Right ventricle myocardium inferior (tissue), 1 donor: ENCODE measurements around the gene SAMD4A. TPM values are rescaled to one million over a fixed set of nuclear protein-coding genes. Genes with fewer than 3 reads are reported as not detected.
"Not testable (repeated sequence)": the region's sequence is repeated elsewhere in the genome, so short reads cannot be mapped to it uniquely, and the experiment has no call there.

Source experiments
- ATAC-seq: fragments of 200-7000 bp; cut with Tn5 transposase; one replicate; pipeline ENCODE4 v1.9.1; 2020; ENCODE audit warnings: mild to moderate bottlenecking, moderate library complexity
- DNase-seq: peaks from one replicate; pipeline ENCODE4 v3.0.0; 2021; ENCODE audit errors: missing footprints
- intact Hi-C: fragments of 100-400 bp; cut with DNase I; formaldehyde crosslinking; loops from one replicate; pipeline ENCODE4 v1.11.0; 2022
- total RNA-seq: library from RNA; stranded (reverse); fragmentation: NEBNext Ultra II Directional; extraction: Animal tissue kit (Norgen Biotek cat#: 25700); gene quantifications from one replicate; pipeline ENCODE4 v1.2.1, GENCODE V29; 2021
- donor health status: DM: no; HTN: yes; CAD: no; lungs with severe emphysema.

SAMD4A gene
- total RNA-seq, 1 donor from 2014 or later: 128 TPM

DNA sequence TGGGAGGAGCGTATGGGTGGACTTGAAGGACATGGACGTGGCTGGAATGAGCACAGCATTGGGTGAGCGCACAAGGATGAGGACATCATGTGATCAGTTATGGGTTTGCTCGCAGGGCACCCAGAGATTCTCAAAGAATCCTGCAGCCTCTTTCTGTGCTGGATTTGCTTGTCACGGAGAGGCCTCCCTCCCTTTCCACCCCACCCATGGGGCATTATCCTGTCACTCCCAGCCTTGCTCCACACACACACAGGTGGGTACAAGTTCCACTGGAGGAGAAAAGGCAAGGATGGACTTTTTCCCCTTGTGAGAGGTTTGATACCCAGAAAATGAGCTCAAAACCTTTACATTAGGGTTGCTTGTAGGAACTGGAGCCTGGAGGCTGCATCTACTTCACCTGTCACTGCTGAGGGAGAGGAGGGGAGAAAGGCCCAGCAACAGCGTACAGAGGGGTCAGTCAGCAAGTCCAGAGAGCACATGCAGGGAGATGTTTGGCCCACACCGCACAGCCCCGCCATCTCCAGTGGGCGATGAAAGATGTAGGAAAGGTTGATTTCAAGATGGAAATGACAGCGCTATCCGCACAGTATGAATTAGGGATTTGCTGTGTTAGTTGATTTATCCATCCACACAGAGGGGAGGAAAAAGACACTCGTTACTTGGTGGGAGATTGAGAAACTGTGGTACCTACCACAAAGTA lies 223.0 kb downstream of the SAMD4A start:
- DNase-seq: no peak
- ATAC-seq: no peak
- intact Hi-C loops: no loop called here

DNA sequence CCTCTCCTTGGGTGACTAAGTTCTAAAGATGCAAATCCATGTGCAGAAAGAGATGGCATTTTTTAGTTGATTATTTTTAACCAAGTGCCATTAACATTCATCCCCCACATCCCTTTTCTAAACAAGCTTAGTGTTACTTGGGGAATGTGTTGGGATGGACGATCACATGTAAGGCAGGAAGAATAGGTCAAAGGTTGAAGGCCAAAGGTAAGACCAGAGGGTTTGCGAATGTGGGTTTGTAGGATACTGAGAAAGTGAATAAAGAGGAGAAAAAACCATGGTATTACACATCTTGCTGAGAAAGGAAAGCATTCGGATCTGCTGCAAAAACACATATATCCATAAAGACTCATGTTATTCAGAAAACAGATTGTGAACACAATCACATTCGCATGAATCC lies 224.1 kb downstream of the SAMD4A start:
- intact Hi-C loops: no loop called here
- ATAC-seq: no peak
- DNase-seq: no peak

DNA sequence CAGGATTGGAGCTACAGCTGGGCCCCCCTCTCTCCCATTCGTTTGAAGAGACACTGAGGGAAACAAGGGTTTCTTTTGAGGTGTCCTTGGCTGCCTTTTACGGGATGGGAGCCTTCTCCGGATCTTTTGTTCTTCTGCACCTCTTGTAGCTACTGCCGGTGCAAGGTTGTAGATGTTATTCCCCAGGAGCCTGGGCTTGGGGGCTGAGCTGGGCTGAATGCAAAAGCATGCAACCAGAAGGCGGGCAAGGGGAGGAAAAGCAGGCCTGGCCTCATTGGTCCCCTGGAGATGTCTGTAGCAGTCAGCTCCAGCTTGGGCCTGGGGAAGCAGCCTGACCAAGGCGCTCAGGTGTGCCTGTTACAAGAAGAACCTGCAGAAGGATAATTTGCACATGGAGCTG lies 225.4 kb downstream of the SAMD4A start:
- ATAC-seq (no peak), DNase-seq (no peak)
- intact Hi-C loops: no loop called here

GRCh38 chr14:54794159-54794558 lies 227.2 kb downstream of the SAMD4A start:
- DNase-seq: no peak
- intact Hi-C loops: no loop called here
- no peak for ATAC-seq

DNA sequence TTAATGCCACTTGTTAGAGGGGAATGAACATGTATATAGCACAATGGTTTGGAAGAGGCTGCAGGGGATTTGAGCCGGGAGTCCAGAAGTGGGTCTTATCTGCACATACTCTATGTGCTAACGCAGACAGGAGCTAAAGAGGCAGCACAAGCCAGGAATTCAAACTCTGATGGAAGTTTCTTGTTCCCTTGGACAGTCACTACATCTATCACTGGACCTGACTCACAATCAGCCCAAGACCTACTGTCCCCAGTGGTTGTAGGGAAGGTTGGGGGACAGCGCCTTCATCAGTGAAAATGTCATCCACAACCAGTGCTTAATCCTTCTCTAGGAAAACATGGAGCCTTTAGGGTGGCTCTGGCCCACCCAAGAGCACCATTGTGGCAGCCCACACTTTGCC lies 227.9 kb downstream of the SAMD4A start:
- intact Hi-C loops: no loop called here
- DNase-seq (no peak), ATAC-seq (no peak)

GRCh38 chr14:54796961-54797360 lies 230.0 kb downstream of the SAMD4A start:
- DNase-seq (no peak), ATAC-seq (no peak)
- intact Hi-C loops: no loop called here

- intact Hi-C loops: no loop called here
- DNase-seq (no peak), ATAC-seq (no peak)
These were observed 230.6 kb downstream of the SAMD4A start for GRCh38 chr14:54797556-54797955.

- DNase-seq (no peak), ATAC-seq (no peak)
- intact Hi-C loops: no loop called here
These were observed 231.1 kb downstream of the SAMD4A start for GRCh38 chr14:54797986-54798385.

DNA sequence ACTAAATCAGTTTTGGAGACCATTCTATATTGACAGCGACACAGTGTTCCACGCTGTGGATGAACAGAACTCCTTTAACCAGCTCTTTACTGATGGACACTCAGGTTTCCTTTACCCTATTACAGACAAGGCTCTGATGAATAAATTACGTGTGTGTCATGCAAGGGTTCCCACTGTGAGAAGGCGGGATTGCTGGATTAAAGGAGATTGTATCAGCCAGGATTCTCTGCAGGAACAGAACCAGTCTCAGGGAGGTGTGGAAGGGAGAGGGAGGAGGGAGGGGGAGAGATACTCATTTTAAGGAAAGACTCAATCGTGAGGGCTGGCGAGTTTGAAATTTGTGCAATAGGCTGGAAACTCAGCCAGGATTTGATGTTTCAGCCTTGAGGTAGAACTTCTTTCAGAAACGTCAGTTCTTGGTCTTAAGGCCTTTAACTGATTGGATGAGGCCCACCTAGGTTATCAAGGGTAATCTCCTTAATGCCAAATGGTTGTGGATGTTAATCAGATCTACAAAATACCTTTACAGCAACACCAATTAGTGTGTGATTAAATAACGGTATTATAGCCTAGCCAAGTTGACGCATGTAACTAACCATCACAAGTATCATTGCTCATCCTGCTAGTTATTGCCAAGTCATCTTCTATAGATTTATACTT lies 231.7 kb downstream of the SAMD4A start:
- ATAC-seq: no peak
- intact Hi-C loops: no loop called here
- DNase-seq: no peak

- DNase-seq, ATAC-seq: not testable (repeated sequence)
- intact Hi-C loops: loop anchor here (10.0 kb wide), 1 partner anchor 93 kb away; no protein-coding TSS in a partner anchor
These were observed 234.6 kb downstream of the SAMD4A start for GRCh38 chr14:54801482-54801881.

GRCh38 chr14:54803396-54803795 lies 236.5 kb downstream of the SAMD4A start:
- intact Hi-C loops: loop anchor here (10.0 kb wide), 1 partner anchor 91 kb away; no protein-coding TSS in a partner anchor
- ATAC-seq (no peak), DNase-seq (no peak)

DNA sequence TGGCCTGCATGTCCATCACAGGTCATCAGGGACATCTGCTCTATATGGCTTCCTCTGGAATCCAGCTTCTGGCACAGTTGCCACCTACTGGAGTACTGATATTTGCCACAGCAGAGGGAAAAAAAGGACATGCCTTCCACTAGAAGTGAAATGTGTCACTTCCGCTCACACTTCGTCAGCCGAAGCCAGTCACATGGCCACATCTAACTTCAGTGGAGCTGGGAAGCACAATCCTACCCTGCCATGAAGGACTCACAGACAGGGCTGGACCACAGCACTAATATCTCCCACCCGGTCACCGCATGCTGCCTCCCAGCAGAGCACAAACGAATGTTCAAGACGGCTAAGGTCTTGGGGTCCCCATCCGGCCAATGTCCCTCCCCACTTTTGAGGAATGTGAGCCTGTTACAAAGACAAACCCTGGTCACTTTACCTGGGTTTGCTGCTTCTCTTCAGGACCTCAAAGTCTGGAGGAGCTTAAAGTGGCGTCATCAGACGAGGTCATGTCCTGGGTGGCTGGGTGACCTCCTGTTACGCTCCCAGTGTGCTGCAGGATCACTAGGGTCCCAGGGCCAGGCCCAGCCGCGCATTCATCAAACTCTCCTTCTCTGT lies 237.1 kb downstream of the SAMD4A start:
- no peak for ATAC-seq
- DNase-seq: no peak
- intact Hi-C loops: loop anchor here (2.0 to 10.0 kb wide), 2 partner anchors 31 to 91 kb away; no protein-coding TSS in a partner anchor

DNA sequence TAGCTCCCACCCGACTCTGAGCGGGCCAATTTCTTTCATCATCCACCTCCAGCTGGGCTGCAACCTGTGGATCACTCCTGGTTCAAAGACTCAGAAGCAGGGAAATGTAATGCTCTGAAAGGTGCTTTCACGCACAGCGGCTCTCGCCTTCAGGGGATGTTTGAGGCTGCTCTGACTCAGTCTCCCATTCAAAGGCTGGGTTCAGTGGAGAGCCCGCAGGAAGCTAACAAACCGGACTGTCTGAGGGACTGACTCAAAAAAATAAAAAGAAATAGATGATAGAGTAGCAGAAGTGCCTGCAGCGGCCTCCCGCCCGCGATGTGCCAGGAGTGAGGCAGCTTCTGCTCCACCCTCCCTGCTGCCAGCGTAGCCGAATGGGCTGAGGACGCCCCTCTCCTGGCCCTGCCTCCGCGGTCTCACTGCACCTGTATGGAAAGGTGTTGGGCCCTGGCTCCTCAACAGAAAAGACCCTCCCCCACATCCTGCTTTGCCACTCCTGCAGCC lies 237.7 kb downstream of the SAMD4A start:
- intact Hi-C loops: loop anchor here (2.0 to 10.0 kb wide), 2 partner anchors 32 to 90 kb away; no protein-coding TSS in a partner anchor
- ATAC-seq (no peak), DNase-seq (no peak)

- no peak for DNase-seq
These were observed 238.1 kb downstream of the SAMD4A start for GRCh38 chr14:54805070-54805444.

GRCh38 chr14:54805445-54806322 lies 238.8 kb downstream of the SAMD4A start:
- ATAC-seq (peak; percentile 92), DNase-seq (peak; percentile 89)
- intact Hi-C loops: loop anchor here (1.0 to 10.0 kb wide), 3 partner anchors 33 to 241 kb away; no protein-coding TSS in a partner anchor

More at GRCh38 chr14:54805070-54805444, 238.1 kb downstream of the SAMD4A start:
- no peak for ATAC-seq
- intact Hi-C loops: loop anchor here (2.0 to 10.0 kb wide), 2 partner anchors 32 to 90 kb away; no protein-coding TSS in a partner anchor

DNA sequence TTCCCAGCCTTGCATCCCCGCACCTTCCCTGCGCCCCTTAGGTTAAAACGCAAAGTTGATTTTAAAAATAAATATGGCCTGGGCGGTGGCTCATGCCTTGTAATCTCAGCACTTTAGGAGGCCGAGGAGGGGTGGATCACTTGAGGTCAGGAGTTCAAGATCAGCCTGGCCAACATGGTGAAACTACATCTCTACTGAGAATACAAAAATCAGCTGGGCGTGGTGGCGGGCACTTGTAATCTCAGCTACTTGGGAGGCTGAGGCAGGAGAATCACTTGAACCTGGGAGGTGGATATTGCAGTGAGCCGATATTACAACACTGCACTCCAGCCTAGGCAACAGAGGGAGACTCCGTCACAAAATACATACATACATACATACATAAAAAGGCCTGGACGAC lies 239.7 kb downstream of the SAMD4A start:
- no peak for ATAC-seq
- no peak for DNase-seq
- intact Hi-C loops: loop anchor here (1.0 to 10.0 kb wide), 2 partner anchors 88 to 242 kb away; no protein-coding TSS in a partner anchor

- ATAC-seq (no peak), DNase-seq (no peak)
- intact Hi-C loops: loop anchor here (10.0 kb wide), 1 partner anchor 87 kb away; no protein-coding TSS in a partner anchor
These were observed 240.5 kb downstream of the SAMD4A start for GRCh38 chr14:54807428-54807827.

- intact Hi-C loops: loop anchor here (10.0 kb wide), 1 partner anchor 87 kb away; no protein-coding TSS in a partner anchor
- no peak for DNase-seq
- no peak for ATAC-seq
These were observed 241.0 kb downstream of the SAMD4A start for GRCh38 chr14:54807881-54808280.
